ENCODE data around the gene PEX11A.

PEX11A gene

DNA sequence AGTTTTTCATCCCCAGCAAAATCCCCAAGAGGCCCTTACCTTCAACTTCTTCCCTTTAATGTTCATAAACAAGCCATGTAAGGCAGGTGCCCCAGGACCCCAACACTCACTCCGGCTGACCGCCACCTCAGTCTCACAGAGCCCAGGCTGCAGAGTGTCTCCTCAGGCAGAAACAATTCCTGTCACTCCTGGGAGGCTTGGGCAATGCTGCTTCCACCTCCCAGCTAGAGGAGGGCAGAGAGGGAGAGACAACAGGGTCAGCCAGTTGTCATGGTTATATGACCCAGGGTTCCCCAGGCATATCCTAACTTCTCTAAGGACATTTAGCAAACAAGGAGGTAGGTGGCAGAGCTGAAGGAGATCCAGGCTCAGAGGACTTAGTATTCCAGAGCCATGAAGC, 11.3 kb downstream of the PEX11A start, which contains the start of gene PLIN1:
TSS of gene PLIN1 (minus strand) at position 156 of the 400 bp plus-strand sequence. CDS start 1,878 bp downstream, outside the sequence.
- Histone ChIP-seq H3K4me3 (ENCODE audit: insufficient read depth, low read depth, low read length, poor library complexity, severe bottlenecking) (no peak within 1 kb of the TSS), H3K9me3 (ENCODE audit: control insufficient read depth, low read length) (no peaks in the 10 kb centered on the region), H3K27me3 (replicated peaks; ENCODE audit: control insufficient read depth, insufficient read depth, low read length, poor library complexity, severe bottlenecking) (no peaks in the 10 kb centered on the region), H3K27ac (ENCODE audit: insufficient read depth, low read length, poor library complexity, severe bottlenecking) (no peak within 1 kb of the TSS), H3K4me1 (ENCODE audit: control insufficient read depth, insufficient read depth, low read length, poor library complexity, severe bottlenecking) (no peaks in the 10 kb centered on the region), H3K36me3 (ENCODE audit: control insufficient read depth, insufficient read depth, low read length) (no peaks in the 10 kb centered on the region)
- no peak for DNase-seq

- H3K4me3 ChIP-seq (ENCODE audit: insufficient read depth, low read depth, low read length, poor library complexity, severe bottlenecking), result no peak overlapping the region
- H3K9me3 ChIP-seq (ENCODE audit: control insufficient read depth, low read length), result no peaks in the 10 kb centered on the region
- no peak overlapping the region for H3K27ac ChIP-seq (ENCODE audit: insufficient read depth, low read length, poor library complexity, severe bottlenecking)
- no peaks in the 10 kb centered on the region for H3K36me3 ChIP-seq (ENCODE audit: control insufficient read depth, insufficient read depth, low read length)
- DNase-seq, result no peak
- no peaks in the 10 kb centered on the region for H3K27me3 ChIP-seq (replicated peaks; ENCODE audit: control insufficient read depth, insufficient read depth, low read length, poor library complexity, severe bottlenecking)
- no peaks in the 10 kb centered on the region for H3K4me1 ChIP-seq (ENCODE audit: control insufficient read depth, insufficient read depth, low read length, poor library complexity, severe bottlenecking)
Measured at GRCh38 chr15:89677381-89677780, 13.2 kb downstream of the PEX11A start.

GRCh38 chr15:89675606-89676005, 14.9 kb downstream of the PEX11A start:
- Histone ChIP-seq H3K27me3 (replicated peaks; ENCODE audit: control insufficient read depth, insufficient read depth, low read length, poor library complexity, severe bottlenecking) (no peaks in the 10 kb centered on the region), H3K36me3 (ENCODE audit: control insufficient read depth, insufficient read depth, low read length) (no peaks in the 10 kb centered on the region), H3K27ac (ENCODE audit: insufficient read depth, low read length, poor library complexity, severe bottlenecking) (no peak overlapping the region), H3K4me3 (ENCODE audit: insufficient read depth, low read depth, low read length, poor library complexity, severe bottlenecking) (no peak overlapping the region), H3K9me3 (ENCODE audit: control insufficient read depth, low read length) (no peaks in the 10 kb centered on the region), H3K4me1 (ENCODE audit: control insufficient read depth, insufficient read depth, low read length, poor library complexity, severe bottlenecking) (no peaks in the 10 kb centered on the region)
- DNase-seq, result no peak

- Histone ChIP-seq H3K36me3 (ENCODE audit: control insufficient read depth, insufficient read depth, low read length) (no peaks in the 10 kb centered on the region), H3K27me3 (replicated peaks; ENCODE audit: control insufficient read depth, insufficient read depth, low read length, poor library complexity, severe bottlenecking) (no peaks in the 10 kb centered on the region), H3K4me1 (ENCODE audit: control insufficient read depth, insufficient read depth, low read length, poor library complexity, severe bottlenecking) (no peaks in the 10 kb centered on the region), H3K9me3 (ENCODE audit: control insufficient read depth, low read length) (no peaks in the 10 kb centered on the region), H3K27ac (ENCODE audit: insufficient read depth, low read length, poor library complexity, severe bottlenecking) (no peak overlapping the region), H3K4me3 (ENCODE audit: insufficient read depth, low read depth, low read length, poor library complexity, severe bottlenecking) (no peak overlapping the region)
- DNase-seq, result no peak
Measured at GRCh38 chr15:89674526-89674925, 16.0 kb downstream of the PEX11A start.

- Histone ChIP-seq H3K36me3 (ENCODE audit: control insufficient read depth, insufficient read depth, low read length) (no peaks in the 10 kb centered on the region), H3K27me3 (replicated peaks; ENCODE audit: control insufficient read depth, insufficient read depth, low read length, poor library complexity, severe bottlenecking) (no peaks in the 10 kb centered on the region), H3K9me3 (ENCODE audit: control insufficient read depth, low read length) (no peaks in the 10 kb centered on the region), H3K27ac (ENCODE audit: insufficient read depth, low read length, poor library complexity, severe bottlenecking) (no peak overlapping the region), H3K4me1 (ENCODE audit: control insufficient read depth, insufficient read depth, low read length, poor library complexity, severe bottlenecking) (no peaks in the 10 kb centered on the region), H3K4me3 (ENCODE audit: insufficient read depth, low read depth, low read length, poor library complexity, severe bottlenecking) (no peak overlapping the region)
- DNase-seq, result no peak
Measured at GRCh38 chr15:89673165-89673512, 17.4 kb downstream of the PEX11A start.

- DNase-seq, result no peak
- no peak overlapping the region for H3K27ac ChIP-seq (ENCODE audit: insufficient read depth, low read length, poor library complexity, severe bottlenecking)
- no peaks in the 10 kb centered on the region for H3K27me3 ChIP-seq (replicated peaks; ENCODE audit: control insufficient read depth, insufficient read depth, low read length, poor library complexity, severe bottlenecking)
- no peaks in the 10 kb centered on the region for H3K9me3 ChIP-seq (ENCODE audit: control insufficient read depth, low read length)
- H3K4me1 ChIP-seq (ENCODE audit: control insufficient read depth, insufficient read depth, low read length, poor library complexity, severe bottlenecking), result no peaks in the 10 kb centered on the region
- no peaks in the 10 kb centered on the region for H3K36me3 ChIP-seq (ENCODE audit: control insufficient read depth, insufficient read depth, low read length)
- H3K4me3 ChIP-seq (ENCODE audit: insufficient read depth, low read depth, low read length, poor library complexity, severe bottlenecking), result no peak overlapping the region
Measured at GRCh38 chr15:89672221-89673164, 18.1 kb downstream of the PEX11A start.

- Histone ChIP-seq H3K27ac (ENCODE audit: insufficient read depth, low read length, poor library complexity, severe bottlenecking) (no peak overlapping the region), H3K9me3 (ENCODE audit: control insufficient read depth, low read length) (no peaks in the 10 kb centered on the region), H3K4me1 (ENCODE audit: control insufficient read depth, insufficient read depth, low read length, poor library complexity, severe bottlenecking) (no peaks in the 10 kb centered on the region), H3K4me3 (ENCODE audit: insufficient read depth, low read depth, low read length, poor library complexity, severe bottlenecking) (no peak overlapping the region), H3K36me3 (ENCODE audit: control insufficient read depth, insufficient read depth, low read length) (no peaks in the 10 kb centered on the region), H3K27me3 (replicated peaks; ENCODE audit: control insufficient read depth, insufficient read depth, low read length, poor library complexity, severe bottlenecking) (no peaks in the 10 kb centered on the region)
- no peak for DNase-seq
Measured at GRCh38 chr15:89671687-89672086, 18.9 kb downstream of the PEX11A start.

DNA sequence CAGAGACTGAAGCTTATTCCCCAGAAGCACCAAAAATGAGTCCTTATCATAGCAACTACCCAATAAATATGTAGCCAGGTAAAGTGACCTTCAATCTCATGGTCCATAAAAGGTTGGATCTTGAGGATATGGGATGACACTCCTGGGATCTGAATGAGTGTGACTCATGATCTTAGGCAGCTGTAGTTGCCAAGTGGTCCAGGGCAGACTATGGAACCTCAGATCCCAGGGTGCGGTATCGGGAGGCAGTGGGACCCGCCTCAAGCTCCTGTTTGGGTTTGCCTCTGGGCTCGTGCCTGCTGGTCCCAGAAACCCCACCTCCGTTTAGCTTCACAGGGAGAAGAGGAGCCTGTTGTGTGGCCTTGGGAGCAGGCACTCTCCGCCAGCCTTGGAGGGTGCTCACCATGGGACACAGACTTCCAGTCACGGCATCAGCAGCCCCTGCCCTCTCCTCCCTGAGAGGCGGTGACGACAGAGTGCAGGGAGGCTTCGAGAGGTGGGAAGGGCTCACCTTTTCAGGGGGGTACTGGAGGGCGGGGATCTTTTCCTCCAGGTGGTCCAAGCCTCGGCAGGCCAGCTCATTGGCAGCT, 19.5 kb downstream of the PEX11A start:
- no peak for DNase-seq
- no peak overlapping the region for H3K4me3 ChIP-seq (ENCODE audit: insufficient read depth, low read depth, low read length, poor library complexity, severe bottlenecking)
- peaks cover under 1% of the 10 kb centered on the region for H3K4me1 ChIP-seq (ENCODE audit: control insufficient read depth, insufficient read depth, low read length, poor library complexity, severe bottlenecking)
- H3K27ac ChIP-seq (ENCODE audit: insufficient read depth, low read length, poor library complexity, severe bottlenecking), result no peak overlapping the region
- H3K27me3 ChIP-seq (replicated peaks; ENCODE audit: control insufficient read depth, insufficient read depth, low read length, poor library complexity, severe bottlenecking), result no peaks in the 10 kb centered on the region
- H3K9me3 ChIP-seq (ENCODE audit: control insufficient read depth, low read length), result no peaks in the 10 kb centered on the region
- no peaks in the 10 kb centered on the region for H3K36me3 ChIP-seq (ENCODE audit: control insufficient read depth, insufficient read depth, low read length)

DNA sequence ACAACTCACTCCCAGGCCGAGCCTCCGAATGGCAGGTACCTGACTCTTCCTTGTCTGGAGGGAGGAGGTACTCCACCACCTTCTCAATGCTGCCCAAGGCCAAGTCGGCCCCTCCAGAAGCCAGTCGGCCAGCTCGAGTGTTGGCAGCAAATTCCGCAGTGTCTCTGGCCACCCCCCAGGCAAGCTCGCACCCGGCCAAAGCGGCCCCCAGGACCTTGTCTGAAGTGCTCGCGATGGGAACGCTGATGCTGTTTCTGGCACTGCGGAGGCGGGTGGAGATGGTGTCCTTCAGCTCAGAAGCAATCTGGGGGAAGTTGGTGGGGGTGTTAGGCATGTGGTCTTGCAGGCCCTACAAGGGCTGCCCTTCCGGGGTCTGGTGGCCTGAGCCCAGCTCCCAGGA, 20.6 kb downstream of the PEX11A start:
- no peak for DNase-seq
- H3K36me3 ChIP-seq (ENCODE audit: control insufficient read depth, insufficient read depth, low read length), result no peaks in the 10 kb centered on the region
- H3K4me3 ChIP-seq (ENCODE audit: insufficient read depth, low read depth, low read length, poor library complexity, severe bottlenecking), result no peak overlapping the region
- H3K4me1 ChIP-seq (ENCODE audit: control insufficient read depth, insufficient read depth, low read length, poor library complexity, severe bottlenecking), result peaks cover 4% of the 10 kb centered on the region
- no peaks in the 10 kb centered on the region for H3K9me3 ChIP-seq (ENCODE audit: control insufficient read depth, low read length)
- no peak overlapping the region for H3K27ac ChIP-seq (ENCODE audit: insufficient read depth, low read length, poor library complexity, severe bottlenecking)
- H3K27me3 ChIP-seq (replicated peaks; ENCODE audit: control insufficient read depth, insufficient read depth, low read length, poor library complexity, severe bottlenecking), result no peaks in the 10 kb centered on the region

GRCh38 chr15:89669309-89669865, 21.2 kb downstream of the PEX11A start:
- Histone ChIP-seq H3K4me3 (ENCODE audit: insufficient read depth, low read depth, low read length, poor library complexity, severe bottlenecking) (no peak overlapping the region), H3K27me3 (replicated peaks; ENCODE audit: control insufficient read depth, insufficient read depth, low read length, poor library complexity, severe bottlenecking) (no peaks in the 10 kb centered on the region), H3K36me3 (ENCODE audit: control insufficient read depth, insufficient read depth, low read length) (no peaks in the 10 kb centered on the region), H3K27ac (ENCODE audit: insufficient read depth, low read length, poor library complexity, severe bottlenecking) (no peak overlapping the region), H3K4me1 (ENCODE audit: control insufficient read depth, insufficient read depth, low read length, poor library complexity, severe bottlenecking) (peaks cover 4% of the 10 kb centered on the region), H3K9me3 (ENCODE audit: control insufficient read depth, low read length) (no peaks in the 10 kb centered on the region)
- no peak for DNase-seq

Measured in effector memory CD4-positive, alpha-beta T cell (primary cell).